ENCODE data around the gene CAMTA1. TPM values are rescaled to one million over a fixed set of nuclear protein-coding genes. Genes with fewer than 3 reads are reported as not detected.

The CAMTA1 gene
- total and polyA plus RNA-seq, 3 experiments from 2014 or later: 60.2 to 79.0 (median 61.7) TPM

DNA sequence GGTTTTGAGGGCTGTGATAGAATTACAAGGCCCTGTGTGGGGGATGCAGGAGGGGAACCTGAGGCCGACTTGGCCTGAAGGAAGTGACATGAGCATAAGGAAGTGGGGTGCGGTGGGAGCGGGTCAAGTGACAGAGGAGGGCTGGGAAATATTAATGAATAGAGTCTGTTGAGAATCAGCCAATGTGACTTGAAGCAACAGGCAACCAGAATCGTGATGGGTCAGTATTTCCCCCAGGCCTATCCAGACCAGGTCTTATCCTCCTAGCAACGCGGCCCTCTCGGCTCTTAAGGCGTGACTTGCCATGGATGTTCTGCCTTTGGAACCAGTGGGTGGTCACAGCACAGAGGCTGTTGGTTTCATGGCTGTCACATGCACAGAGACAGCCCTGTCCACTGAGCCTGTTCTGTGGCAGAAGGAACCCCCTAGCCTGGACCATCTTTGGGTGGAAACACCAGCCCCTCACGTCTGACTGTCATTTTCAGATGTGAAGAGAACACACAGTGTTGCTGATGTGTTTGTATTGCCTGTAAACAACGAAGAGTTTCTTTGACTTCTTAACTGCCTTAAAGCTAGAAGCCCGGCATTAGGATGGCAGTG lies 468.8 kb downstream of the CAMTA1 start:
- Histone ChIP-seq H3K27ac (ENCODE audit: low read depth, low read length) (no peak overlapping the region), H3K27me3 (ENCODE audit: insufficient read depth, low read length, poor library complexity, severe bottlenecking) (no peaks in the 10 kb centered on the region), H3K4me1 (ENCODE audit: insufficient read depth, low read length) (no peaks in the 10 kb centered on the region), H3K9me3 (ENCODE audit: low read length) (no peaks in the 10 kb centered on the region), H3K36me3 (ENCODE audit: insufficient read depth, low read length) (no peaks in the 10 kb centered on the region), H3K4me3 (ENCODE audit: low read length) (no peak overlapping the region)
- CTCF ChIA-PET: no interaction called here
- Mint-ChIP-seq H3K27ac (peak overlapping the region in 1 of 8 donors; percentile 69), H3K36me3 (no peaks in the 10 kb centered on the region), H3K4me1 (no peaks in the 10 kb centered on the region), H3K9me3 (peaks cover 0 to 2% (median 0%) of the 10 kb centered on the region in 5 donors), H3K27me3 (peaks cover 16 to 29% of the 10 kb centered on the region in 2 donors), H3K4me3 (no peak overlapping the region)
- POLR2A ChIA-PET: no interaction called here
- DNase-seq: no peak

DNA sequence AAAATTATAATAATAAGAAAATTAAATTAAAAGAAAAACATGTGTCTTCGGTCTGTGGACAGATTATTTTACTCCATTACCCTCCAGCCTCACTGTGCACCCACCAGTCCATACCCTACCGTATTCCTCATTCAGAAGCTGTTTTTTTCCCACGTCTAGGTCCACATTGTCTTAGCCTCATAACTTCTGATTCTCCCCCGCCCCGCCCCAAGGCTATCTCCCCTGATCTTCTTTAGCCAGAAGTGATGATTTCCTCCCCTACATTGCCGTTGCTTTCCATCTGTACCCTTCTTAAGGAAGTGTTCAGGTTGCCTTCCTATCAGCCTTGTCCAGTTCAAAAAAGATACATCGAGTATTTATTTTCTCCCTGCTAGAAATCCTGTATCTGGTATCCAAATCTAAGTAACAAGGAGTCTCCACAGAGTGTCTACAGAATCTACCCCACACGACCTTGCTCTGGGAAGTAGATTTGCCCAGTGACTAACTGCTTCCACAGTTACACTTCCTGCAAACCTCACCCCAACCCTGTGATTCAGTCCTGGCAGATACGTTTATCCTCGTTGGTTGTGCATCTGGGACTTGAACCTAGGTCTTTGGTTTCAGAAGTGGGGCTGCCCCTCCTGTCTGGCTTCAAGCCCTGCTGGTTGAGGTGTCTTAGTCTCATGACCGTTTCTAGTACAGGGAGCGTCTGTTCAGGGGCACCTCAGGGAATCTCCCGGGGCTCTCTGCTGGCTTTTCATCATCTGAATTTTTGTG lies 470.2 kb downstream of the CAMTA1 start:
- Histone ChIP-seq H3K27me3 (ENCODE audit: insufficient read depth, low read length, poor library complexity, severe bottlenecking) (no peaks in the 10 kb centered on the region), H3K36me3 (ENCODE audit: insufficient read depth, low read length) (no peaks in the 10 kb centered on the region), H3K27ac (ENCODE audit: low read depth, low read length) (no peak overlapping the region), H3K4me1 (ENCODE audit: insufficient read depth, low read length) (no peaks in the 10 kb centered on the region), H3K9me3 (ENCODE audit: low read length) (no peaks in the 10 kb centered on the region), H3K4me3 (ENCODE audit: low read length) (no peak overlapping the region)
- POLR2A ChIA-PET: no interaction called here
- Mint-ChIP-seq H3K36me3 (no peaks in the 10 kb centered on the region), H3K27me3 (peaks cover 16 to 34% of the 10 kb centered on the region in 2 donors), H3K4me1 (no peaks in the 10 kb centered on the region), H3K27ac (no peak overlapping the region), H3K9me3 (peaks cover 0 to 2% (median 0%) of the 10 kb centered on the region in 5 donors), H3K4me3 (no peak overlapping the region)
- CTCF ChIA-PET: no interaction called here
- no peak for DNase-seq

DNA sequence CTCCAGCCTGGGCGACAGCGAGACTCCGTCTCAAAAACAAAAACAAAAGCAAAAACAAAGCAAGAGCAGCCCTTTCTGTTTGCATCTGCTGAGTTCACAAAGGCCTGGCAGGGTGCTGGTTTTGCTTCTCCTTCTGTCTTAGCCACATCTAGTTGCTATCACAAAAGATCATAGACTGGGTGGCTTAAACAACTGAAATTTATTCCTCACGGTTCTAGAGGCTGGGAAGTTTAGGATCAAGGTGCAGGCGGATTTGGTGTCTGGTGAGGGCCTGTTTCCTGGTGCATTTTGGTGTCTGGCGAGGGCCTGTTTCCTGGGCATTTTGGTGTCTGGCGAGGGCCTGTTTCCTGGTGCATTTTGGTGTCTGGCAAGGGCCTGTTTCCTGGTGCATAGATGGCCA lies 471.3 kb downstream of the CAMTA1 start:
- peaks cover 11 to 33% of the 10 kb centered on the region in 2 donors for H3K27me3 Mint-ChIP-seq
- ChIA-PET POLR2A (no interaction called here), CTCF (no interaction called here)
- no peaks in the 10 kb centered on the region for H3K36me3 ChIP-seq (ENCODE audit: insufficient read depth, low read length)
- H3K36me3 Mint-ChIP-seq: no peaks in the 10 kb centered on the region
- H3K27ac ChIP-seq (ENCODE audit: low read depth, low read length): no peak overlapping the region
- H3K4me1 ChIP-seq (ENCODE audit: insufficient read depth, low read length): no peaks in the 10 kb centered on the region
- H3K9me3 Mint-ChIP-seq: peaks cover 0 to 4% (median 2%) of the 10 kb centered on the region in 5 donors
- H3K4me3 Mint-ChIP-seq: peak overlapping the region in 1 of 7 donors; percentile 21
- no peaks in the 10 kb centered on the region for H3K4me1 Mint-ChIP-seq
- no peaks in the 10 kb centered on the region for H3K9me3 ChIP-seq (ENCODE audit: low read length)
- no peaks in the 10 kb centered on the region for H3K27me3 ChIP-seq (ENCODE audit: insufficient read depth, low read length, poor library complexity, severe bottlenecking)
- DNase-seq: no peak
- no peak overlapping the region for H3K27ac Mint-ChIP-seq
- no peak overlapping the region for H3K4me3 ChIP-seq (ENCODE audit: low read length)

GRCh38 chr1:7257225-7257624 lies 472.0 kb downstream of the CAMTA1 start:
- H3K4me1 ChIP-seq (ENCODE audit: insufficient read depth, low read length): no peaks in the 10 kb centered on the region
- peak overlapping the region in 1 of 7 donors; percentile 46 for H3K4me3 Mint-ChIP-seq
- no peak overlapping the region for H3K27ac Mint-ChIP-seq
- CTCF ChIA-PET: no interaction called here
- H3K4me1 Mint-ChIP-seq: no peaks in the 10 kb centered on the region
- H3K4me3 ChIP-seq (ENCODE audit: low read length): no peak overlapping the region
- H3K27me3 Mint-ChIP-seq: peaks cover 11 to 35% of the 10 kb centered on the region in 2 donors
- POLR2A ChIA-PET: no interaction called here
- no peaks in the 10 kb centered on the region for H3K9me3 ChIP-seq (ENCODE audit: low read length)
- H3K36me3 Mint-ChIP-seq: no peaks in the 10 kb centered on the region
- H3K27ac ChIP-seq (ENCODE audit: low read depth, low read length): no peak overlapping the region
- DNase-seq: no peak
- H3K36me3 ChIP-seq (ENCODE audit: insufficient read depth, low read length): no peaks in the 10 kb centered on the region
- H3K27me3 ChIP-seq (ENCODE audit: insufficient read depth, low read length, poor library complexity, severe bottlenecking): no peaks in the 10 kb centered on the region
- peaks cover 0 to 4% (median 2%) of the 10 kb centered on the region in 5 donors for H3K9me3 Mint-ChIP-seq

DNA sequence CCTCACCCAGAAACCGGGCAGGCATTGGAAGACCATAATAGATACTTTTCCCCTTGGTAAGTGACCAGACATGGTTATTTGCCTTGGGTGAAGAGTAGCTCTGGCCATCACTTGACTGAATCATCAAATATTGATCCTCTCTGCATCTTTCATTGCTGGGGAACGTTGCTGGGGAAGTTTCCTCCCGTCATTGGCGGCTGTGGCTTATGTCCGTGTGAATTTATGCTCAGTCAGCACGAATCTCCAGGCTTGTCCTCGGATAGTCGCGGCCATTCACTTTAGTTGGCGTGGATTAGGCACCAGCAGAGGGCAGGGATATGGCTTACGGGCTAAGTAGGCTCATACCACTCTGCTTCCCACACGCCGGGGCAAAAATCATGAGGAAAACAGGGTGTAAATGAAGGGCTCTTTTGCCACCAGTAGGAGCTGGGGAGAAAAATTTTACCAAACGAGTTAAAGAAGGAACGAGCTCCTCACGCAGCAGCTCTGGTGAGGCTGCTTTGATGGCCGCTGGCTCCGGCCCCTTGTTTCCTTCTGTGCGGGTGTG lies 473.4 kb downstream of the CAMTA1 start:
- no peak for DNase-seq
- CTCF ChIA-PET: no interaction called here
- no peaks in the 10 kb centered on the region for H3K36me3 ChIP-seq (ENCODE audit: insufficient read depth, low read length)
- Mint-ChIP-seq H3K9me3 (peaks cover 0 to 4% (median 2%) of the 10 kb centered on the region in 5 donors), H3K36me3 (no peaks in the 10 kb centered on the region), H3K27ac (no peak overlapping the region), H3K27me3 (peaks cover 8 to 38% of the 10 kb centered on the region in 2 donors), H3K4me3 (no peak overlapping the region), H3K4me1 (no peaks in the 10 kb centered on the region)
- no peak overlapping the region for H3K27ac ChIP-seq (ENCODE audit: low read depth, low read length)
- POLR2A ChIA-PET: no interaction called here
- no peaks in the 10 kb centered on the region for H3K4me1 ChIP-seq (ENCODE audit: insufficient read depth, low read length)
- H3K27me3 ChIP-seq (ENCODE audit: insufficient read depth, low read length, poor library complexity, severe bottlenecking): no peaks in the 10 kb centered on the region
- no peaks in the 10 kb centered on the region for H3K9me3 ChIP-seq (ENCODE audit: low read length)
- H3K4me3 ChIP-seq (ENCODE audit: low read length): no peak overlapping the region

DNA sequence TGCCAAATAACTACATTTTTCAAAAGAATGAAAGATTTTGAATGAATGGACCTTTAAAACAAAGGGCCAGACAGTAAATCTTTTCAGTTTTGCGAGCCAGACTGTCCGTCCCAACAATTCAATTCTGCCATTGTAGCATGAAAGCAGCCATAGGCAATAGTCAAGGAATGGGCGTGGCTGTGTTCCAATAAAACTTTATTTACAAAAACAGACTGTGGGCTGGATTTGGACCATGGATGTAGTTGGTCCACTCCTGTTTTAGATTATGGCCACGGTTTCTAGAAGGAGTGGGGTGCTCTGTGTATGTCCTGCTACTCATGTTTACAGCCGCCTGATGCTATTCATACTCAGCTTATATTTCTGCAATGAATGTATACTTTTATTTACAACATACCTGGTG lies 474.7 kb downstream of the CAMTA1 start:
- no peaks in the 10 kb centered on the region for H3K9me3 ChIP-seq (ENCODE audit: low read length)
- DNase-seq: no peak
- no peaks in the 10 kb centered on the region for H3K27me3 ChIP-seq (ENCODE audit: insufficient read depth, low read length, poor library complexity, severe bottlenecking)
- Mint-ChIP-seq H3K27me3 (peaks cover 9 to 40% of the 10 kb centered on the region in 2 donors), H3K4me3 (no peak overlapping the region), H3K9me3 (peaks cover 0 to 4% (median 2%) of the 10 kb centered on the region in 5 donors), H3K27ac (no peak overlapping the region), H3K36me3 (no peaks in the 10 kb centered on the region), H3K4me1 (no peaks in the 10 kb centered on the region)
- H3K4me3 ChIP-seq (ENCODE audit: low read length): no peak overlapping the region
- POLR2A ChIA-PET: no interaction called here
- no peaks in the 10 kb centered on the region for H3K36me3 ChIP-seq (ENCODE audit: insufficient read depth, low read length)
- no peaks in the 10 kb centered on the region for H3K4me1 ChIP-seq (ENCODE audit: insufficient read depth, low read length)
- H3K27ac ChIP-seq (ENCODE audit: low read depth, low read length): no peak overlapping the region
- CTCF ChIA-PET: no interaction called here

- H3K4me1 ChIP-seq (ENCODE audit: insufficient read depth, low read length): no peaks in the 10 kb centered on the region
- ChIA-PET CTCF (no interaction called here), POLR2A (no interaction called here)
- no peak for DNase-seq
- H3K27me3 Mint-ChIP-seq: peaks cover 11 to 49% of the 10 kb centered on the region in 2 donors
- H3K36me3 ChIP-seq (ENCODE audit: insufficient read depth, low read length): no peaks in the 10 kb centered on the region
- H3K9me3 ChIP-seq (ENCODE audit: low read length): no peaks in the 10 kb centered on the region
- H3K36me3 Mint-ChIP-seq: no peaks in the 10 kb centered on the region
- no peak overlapping the region for H3K4me3 Mint-ChIP-seq
- H3K27ac Mint-ChIP-seq: no peak overlapping the region
- no peak overlapping the region for H3K4me3 ChIP-seq (ENCODE audit: low read length)
- H3K27ac ChIP-seq (ENCODE audit: low read depth, low read length): no peak overlapping the region
- H3K9me3 Mint-ChIP-seq: peaks cover 0 to 4% (median 4%) of the 10 kb centered on the region in 5 donors
- H3K27me3 ChIP-seq (ENCODE audit: insufficient read depth, low read length, poor library complexity, severe bottlenecking): no peaks in the 10 kb centered on the region
- no peaks in the 10 kb centered on the region for H3K4me1 Mint-ChIP-seq
These were observed 476.2 kb downstream of the CAMTA1 start for GRCh38 chr1:7261490-7261889.

DNA sequence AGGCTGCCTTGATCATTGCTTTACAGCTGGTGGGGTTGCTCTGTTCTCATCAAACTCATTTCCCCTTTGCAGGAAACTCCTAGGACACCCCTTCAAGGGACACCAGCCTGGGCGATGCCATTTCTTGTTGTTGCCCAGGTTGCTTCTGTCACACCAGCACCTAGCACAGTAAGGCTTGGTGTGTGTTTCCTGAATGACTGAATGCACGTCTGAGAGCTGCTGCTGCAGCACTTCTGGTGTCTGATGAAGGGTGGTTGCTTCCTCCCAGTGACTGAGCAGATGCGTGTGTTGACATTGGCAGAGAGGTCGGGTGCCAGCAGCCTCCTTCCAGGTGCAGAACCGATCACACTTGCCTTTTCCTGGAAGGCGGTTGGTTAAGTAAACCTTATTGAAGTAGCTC lies 477.4 kb downstream of the CAMTA1 start:
- peaks cover 0 to 4% (median 4%) of the 10 kb centered on the region in 5 donors for H3K9me3 Mint-ChIP-seq
- DNase-seq: no peak
- H3K4me3 Mint-ChIP-seq: no peak overlapping the region
- no peaks in the 10 kb centered on the region for H3K36me3 Mint-ChIP-seq
- CTCF ChIA-PET: interaction anchor here (0.6 kb wide), 1 partner anchor 540 kb away, joined by 3 read pairs; no protein-coding TSS in a partner anchor
- Histone ChIP-seq H3K4me3 (ENCODE audit: low read length) (no peak overlapping the region), H3K27ac (ENCODE audit: low read depth, low read length) (no peak overlapping the region), H3K27me3 (ENCODE audit: insufficient read depth, low read length, poor library complexity, severe bottlenecking) (no peaks in the 10 kb centered on the region), H3K9me3 (ENCODE audit: low read length) (no peaks in the 10 kb centered on the region), H3K36me3 (ENCODE audit: insufficient read depth, low read length) (no peaks in the 10 kb centered on the region), H3K4me1 (ENCODE audit: insufficient read depth, low read length) (no peaks in the 10 kb centered on the region)
- H3K27me3 Mint-ChIP-seq: peaks cover 15 to 50% of the 10 kb centered on the region in 2 donors
- no peaks in the 10 kb centered on the region for H3K4me1 Mint-ChIP-seq
- H3K27ac Mint-ChIP-seq: no peak overlapping the region
- POLR2A ChIA-PET: no interaction called here

Data from CD8-positive, alpha-beta memory T cell (primary cell).